H1 (cell line): Measurements from ENCODE around the gene RAPH1. TPM values are rescaled to one million over a fixed set of nuclear protein-coding genes. Genes with fewer than 3 reads are reported as not detected.

ENCODE experiments used
- CTCF ChIA-PET: fragments of 300-600 bp; sonication (Branson Sonifier 250); formaldehyde crosslinking; loops from one replicate; lab custom pipeline; 2021; ENCODE audit not compliant: partially characterized antibody; lab: Charles Lee
- POLR2A ChIA-PET: fragments of 300-600 bp; sonication (Branson Sonifier 250); formaldehyde crosslinking; loops from one replicate; lab custom pipeline; 2021; ENCODE audit warnings: inconsistent platforms; ENCODE audit not compliant: partially characterized antibody; lab: Charles Lee
- DNase-seq, 2 experiments: peaks; one replicate each; pipeline versions ENCODE4 v3.0.0 to v3.0.0-alpha.2; 2010 to 2022; ENCODE audit warnings: low spot score in 2 of 2, low read depth in 1 of 2, mixed read lengths in 1 of 2
- FAIRE-seq: peaks from 2 replicates; lab custom pipeline; 2011; peaks lifted over from hg19 to GRCh38; lab: Jason Lieb, UNC
- H2AFZ ChIP-seq: 2 replicates; pipeline ENCODE4 v1.8.1; 2012; ENCODE audit warnings: low read length, inconsistent platforms
- H2AK5ac ChIP-seq: 2 replicates; pipeline ENCODE4 v1.6.1; 2013; ENCODE audit warnings: low read depth, low read length
- H2BK120ac ChIP-seq: replicated peaks from 2 replicates; pipeline ENCODE3; 2013; ENCODE audit warnings: low read depth, low read length, inconsistent platforms
- H2BK12ac ChIP-seq: 2 replicates; pipeline ENCODE4 v1.6.1; 2013; ENCODE audit warnings: low read depth, low read length
- H2BK15ac ChIP-seq: 2 replicates; pipeline ENCODE4 v1.6.1; 2013; ENCODE audit warnings: low read length
- H2BK20ac ChIP-seq: 2 replicates; pipeline ENCODE4 v1.6.1; 2013; ENCODE audit warnings: low read length
- H2BK5ac ChIP-seq: 2 replicates; pipeline ENCODE4 v1.6.1; 2013; ENCODE audit warnings: low read depth, low read length
- H3K14ac ChIP-seq: 2 replicates; pipeline ENCODE4 v1.6.1; 2013; ENCODE audit warnings: inconsistent platforms; ENCODE audit not compliant: insufficient read length
- H3K18ac ChIP-seq: 2 replicates; pipeline ENCODE4 v1.6.1; 2013; ENCODE audit warnings: low read length; ENCODE audit errors: extremely low read depth
- H3K23ac ChIP-seq: 2 replicates; pipeline ENCODE4 v1.6.1; 2013; ENCODE audit warnings: inconsistent platforms; ENCODE audit not compliant: insufficient read length
- H3K23me2 ChIP-seq: 2 replicates; pipeline ENCODE4 v1.6.1; 2013; ENCODE audit warnings: low read depth, low read length
- H3K27ac ChIP-seq: 2 replicates; pipeline ENCODE4 v1.6.1; 2011; ENCODE audit warnings: low read depth, low read length, inconsistent platforms
- H3K27me3 ChIP-seq, 4 experiments: replicated peaks in 1 of 4; 1 replicate in 1 of 4; 2 replicates in 3 of 4; pipeline versions ENCODE4 v1.6.1 to v1.8.1; 2011 to 2013; ENCODE audit warnings: low read length in 3 of 4, mild to moderate bottlenecking in 3 of 4, inconsistent platforms in 2 of 4, mixed read lengths in 2 of 4, moderate library complexity in 1 of 4; ENCODE audit not compliant: control insufficient read depth in 3 of 4, insufficient read depth in 3 of 4; ENCODE audit errors: extremely low read depth in 1 of 4
- H3K36me3 ChIP-seq, 4 experiments: 2 replicates each; pipeline versions ENCODE4 v1.6.1 to v1.8.1; 2011 to 2013; ENCODE audit warnings: mild to moderate bottlenecking in 4 of 4, low read length in 3 of 4, moderate library complexity in 2 of 4, control low read depth in 1 of 4, inconsistent platforms in 1 of 4; ENCODE audit not compliant: insufficient read depth in 4 of 4, control insufficient read depth in 2 of 4
- H3K4ac ChIP-seq: replicated peaks from 2 replicates; pipeline ENCODE3; 2013; ENCODE audit warnings: low read length, low read depth, mixed read lengths, inconsistent platforms; ENCODE audit not compliant: insufficient read length
- H3K4me1 ChIP-seq, 4 experiments: replicated peaks in 1 of 4; 1 replicate in 1 of 4; 2 replicates in 3 of 4; pipeline versions ENCODE4 v1.6.1 to v1.8.1; 2011 to 2013; ENCODE audit warnings: low read length in 3 of 4, inconsistent platforms in 2 of 4, mixed read lengths in 1 of 4; ENCODE audit not compliant: insufficient read depth in 4 of 4, control insufficient read depth in 3 of 4
- H3K4me2 ChIP-seq, 2 experiments: 2 replicates each; pipeline versions ENCODE4 v1.6.1 to v1.8.1; 2011 to 2013; ENCODE audit warnings: low read depth in 2 of 2, low read length in 2 of 2, control low read depth in 1 of 2, inconsistent platforms in 1 of 2, mild to moderate bottlenecking in 1 of 2; ENCODE audit not compliant: insufficient read depth in 1 of 2
- H3K4me3 ChIP-seq, 4 experiments: fragments of 200-600, 300-600 bp in 1 of 4; sonication (generic), shearing (Covaris generic), sonication (Bioruptor Twin) in 1 of 4; 2 replicates each; pipeline versions ENCODE4 v1.5.1 to v1.8.1; 2011 to 2016; ENCODE audit warnings: low read length in 4 of 4, low read depth in 3 of 4, control low read depth in 2 of 4, inconsistent platforms in 2 of 4, mild to moderate bottlenecking in 2 of 4, mixed read lengths in 1 of 4, moderate library complexity in 1 of 4; ENCODE audit not compliant: insufficient read depth in 2 of 4; ENCODE audit errors: extremely low read depth in 1 of 4
- H3K56ac ChIP-seq: replicated peaks from 2 replicates; pipeline ENCODE3; 2013; ENCODE audit warnings: low read depth, mild to moderate bottlenecking, mixed read lengths, low read length, inconsistent platforms; ENCODE audit not compliant: insufficient read length
- H3K79me1 ChIP-seq: 2 replicates; pipeline ENCODE4 v1.6.1; 2013; ENCODE audit warnings: low read depth, low read length, control low read depth
- H3K79me2 ChIP-seq, 2 experiments: 2 replicates each; pipeline versions ENCODE4 v1.6.1 to v1.8.1; 2012 to 2013; ENCODE audit warnings: low read length in 2 of 2, mild to moderate bottlenecking in 2 of 2, inconsistent platforms in 1 of 2; ENCODE audit not compliant: insufficient read depth in 2 of 2, control insufficient read depth in 1 of 2
- H3K9ac ChIP-seq, 4 experiments: replicated peaks in 1 of 4; 1 replicate in 1 of 4; 2 replicates in 3 of 4; pipeline versions ENCODE4 v1.6.1 to v1.8.1; 2011 to 2013; ENCODE audit warnings: low read depth in 3 of 4, low read length in 3 of 4, control low read depth in 2 of 4, mild to moderate bottlenecking in 2 of 4, moderate library complexity in 2 of 4, inconsistent platforms in 1 of 4; ENCODE audit errors: extremely low read depth in 1 of 4
- H3K9me3 ChIP-seq, 2 experiments: 2 replicates each; pipeline versions ENCODE4 v1.6.1 to v1.8.1; 2012 to 2013; ENCODE audit warnings: mild to moderate bottlenecking in 2 of 2, moderate library complexity in 2 of 2, control low read depth in 1 of 2, inconsistent platforms in 1 of 2, low read depth in 1 of 2, low read length in 1 of 2, mixed read lengths in 1 of 2; ENCODE audit not compliant: insufficient read depth in 2 of 2
- H4K20me1 ChIP-seq, 2 experiments: replicated peaks in 1 of 2; 2 replicates each; pipeline versions ENCODE3 to v1.8.1; 2011 to 2013; ENCODE audit warnings: inconsistent platforms in 2 of 2, low read length in 2 of 2, mild to moderate bottlenecking in 1 of 2; ENCODE audit not compliant: insufficient read depth in 2 of 2, control insufficient read depth in 1 of 2
- H4K5ac ChIP-seq: 2 replicates; pipeline ENCODE4 v1.6.1; 2013; ENCODE audit warnings: low read length, low read depth, mixed read lengths, inconsistent platforms; ENCODE audit not compliant: insufficient read length
- H4K8ac ChIP-seq: 2 replicates; pipeline ENCODE4 v1.8.0; 2013; ENCODE audit warnings: mild to moderate bottlenecking, moderate library complexity, low read length, inconsistent platforms; ENCODE audit not compliant: insufficient read depth; ENCODE audit errors: extremely low read depth
- H4K91ac ChIP-seq: replicated peaks from 2 replicates; pipeline ENCODE3; 2013; ENCODE audit warnings: low read length, mixed read lengths, inconsistent platforms; ENCODE audit not compliant: insufficient read length
- KDM1A ChIP-seq: fragments of 200-600, 300-600 bp; sonication (generic); IDR thresholded peaks from 2 replicates; pipeline ENCODE4 v1.7.1; 2016; ENCODE audit warnings: mild to moderate bottlenecking, low read length, borderline replicate concordance
- PHF8 ChIP-seq: fragments of 200-600 bp; sonication (generic); conservative IDR thresholded peaks from 2 replicates; pipeline ENCODE4 v1.7.1; 2012; ENCODE audit warnings: low read depth, mild to moderate bottlenecking, inconsistent platforms, low read length, moderate library complexity
- WGBS, 2 experiments: shearing (Covaris generic) in 1 of 2; methylation state at CpG; one replicate each; pipeline versions ENCODE4 v1.1.6 to v1.1.7; 2013 to 2015; ENCODE audit warnings: low lambda C conversion rate in 2 of 2, mixed read lengths in 2 of 2, inconsistent platforms in 1 of 2, low coverage in 1 of 2, missing lambda C conversion rate in 1 of 2; ENCODE audit not compliant: insufficient replicate concordance in 2 of 2, insufficient coverage in 1 of 2, insufficient read length in 1 of 2; ENCODE audit errors: extremely low coverage in 1 of 2, missing lambda C conversion rate in 1 of 2; 5-methylcytosine and 5-hydroxymethylcytosine counted together
- polyA plus RNA-seq, 7 experiments: library from polyadenylated mRNA; depleted of rRNA in 3 of 7; stranded (reverse) in 5 of 7; unstranded in 2 of 7; fragments of >200 nt in 5 of 7; fragments of 200-250 nt in 2 of 7; gene quantifications; 1 replicate in 5 of 7; 2 replicates in 1 of 7; 4 replicates in 1 of 7; pipeline versions ENCODE4 v1.2.1 to v1.2.3, GENCODE V29; 2011 to 2013; ENCODE audit warnings: missing spikeins in 2 of 7, mixed read lengths in 2 of 7
- total RNA-seq: library from RNA; stranded (reverse); fragmentation: NEBNext Ultra II Directional; extraction: Animal tissue kit (Norgen Biotek cat#: 25700); gene quantifications from 2 replicates; pipeline ENCODE4 v1.2.1, GENCODE V29; 2021

The RAPH1 gene
- total and polyA plus RNA-seq, 2 of the 8 experiments (the other 6 are each of a cell fraction or from before 2014, with no cell fraction given): 3.8 to 27.4 TPM

DNA sequence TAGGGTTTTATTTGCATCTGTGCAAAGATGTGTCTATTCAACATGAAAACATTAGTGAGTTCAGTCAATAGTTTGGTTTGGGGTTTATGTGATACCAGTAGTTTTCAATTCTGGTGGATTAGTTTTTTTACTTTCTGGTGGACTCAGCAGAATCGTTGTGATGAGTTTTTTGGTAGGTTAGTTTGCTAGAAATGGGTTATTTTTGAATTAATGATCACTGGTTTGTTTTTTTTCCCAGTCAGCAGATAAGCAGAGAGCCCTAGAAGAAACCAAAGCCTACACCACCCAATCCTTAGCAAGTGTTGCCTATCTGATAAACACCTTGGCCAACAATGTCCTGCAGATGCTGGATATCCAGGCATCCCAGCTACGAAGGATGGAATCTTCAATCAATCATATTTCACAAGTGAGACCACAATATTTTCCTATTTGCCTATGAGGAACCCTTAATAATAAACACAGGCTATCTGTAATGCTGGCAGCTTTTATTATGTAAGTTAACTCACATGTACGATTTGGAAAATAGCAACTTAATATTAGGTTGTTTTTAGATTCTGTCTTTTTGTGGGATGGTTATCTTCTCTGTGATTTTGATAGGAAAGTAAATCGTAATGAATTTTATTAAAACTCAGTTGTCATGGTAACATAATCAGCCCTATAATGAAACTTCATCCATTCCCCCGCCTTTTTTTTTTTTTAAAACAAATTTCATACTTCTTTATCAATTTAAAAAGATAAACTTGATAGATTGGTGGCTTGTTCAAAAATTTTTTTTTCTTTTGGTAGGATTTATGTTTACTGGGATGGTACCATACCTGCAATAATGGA, 168.2 kb downstream of the RAPH1 start:
- no peak overlapping the region for H3K4me3 ChIP-seq
- FAIRE-seq: no peak
- H3K9ac ChIP-seq: no peak overlapping the region; a peak in 1 of 7 replicates
- H4K91ac ChIP-seq: no peak overlapping the region
- no peak overlapping the region for H2BK20ac ChIP-seq
- H3K18ac ChIP-seq: no peak overlapping the region
- no peak overlapping the region for H3K14ac ChIP-seq
- H3K9me3 ChIP-seq: no peaks in the 10 kb centered on the region
- H4K20me1 ChIP-seq: peaks cover under 1 to 3% of the 10 kb centered on the region in 2 experiments
- no peak overlapping the region for H3K27ac ChIP-seq
- no peak for DNase-seq
- H2BK15ac ChIP-seq: no peak overlapping the region
- no peaks in the 10 kb centered on the region for H3K23me2 ChIP-seq
- H4K5ac ChIP-seq: no peak overlapping the region
- peaks cover 0 to 29% (median 4%) of the 10 kb centered on the region in 4 experiments; a peak in 3 of 8 replicates for H3K36me3 ChIP-seq
- H2BK12ac ChIP-seq: no peak overlapping the region
- 95% methylated on average over 5 of the region's 5 CpGs; no CpG with 5 or more reads in 1 of the 2 experiments for WGBS, 2 experiments
- no peak overlapping the region for H3K56ac ChIP-seq
- H2BK120ac ChIP-seq: no peak overlapping the region
- peaks cover 0 to 54% of the 10 kb centered on the region in 2 experiments; a peak in 2 of 4 replicates for H3K79me2 ChIP-seq
- H3K4me1 ChIP-seq: no peaks in the 10 kb centered on the region
- 0 out of 2 replicates have a peak, but pooled peaks cover 2% of the 10 kb centered on the region for H3K79me1 ChIP-seq
- ChIA-PET POLR2A (no interaction called here), CTCF (no interaction called here)
- H2AFZ ChIP-seq: no peak overlapping the region
- H3K27me3 ChIP-seq: no peaks in the 10 kb centered on the region
- H3K4me2 ChIP-seq: no peak overlapping the region
- no peak overlapping the region for H3K23ac ChIP-seq
- no peak overlapping the region for H4K8ac ChIP-seq
- no peak overlapping the region for H2AK5ac ChIP-seq
- TF ChIP-seq PHF8 (no peak), KDM1A (no peak)
- H2BK5ac ChIP-seq: no peak overlapping the region
- no peak overlapping the region for H3K4ac ChIP-seq
